ENCODE results near the gene CAMKV.

Gene CAMKV

DNA sequence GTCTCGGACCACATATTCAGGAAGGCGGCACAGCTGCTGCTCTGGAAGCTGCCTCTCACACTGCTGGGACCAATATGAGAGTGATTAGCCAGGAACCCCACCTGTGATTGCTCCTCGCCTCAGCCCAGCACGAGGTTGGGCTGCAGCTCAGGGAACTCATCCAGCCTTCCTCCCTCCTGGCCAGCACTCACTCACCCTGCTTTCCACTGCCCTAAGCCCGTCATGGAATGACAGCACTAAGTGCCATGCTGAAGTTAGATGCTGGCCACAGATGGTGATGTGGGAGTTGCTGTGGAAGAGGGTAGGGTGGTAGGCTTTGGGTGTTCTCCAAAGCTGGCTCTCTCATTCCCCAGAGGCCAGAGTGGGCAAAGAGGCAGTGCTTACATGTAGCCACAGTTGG is 26.6 kb upstream of the CAMKV start:
- no peak for DNase-seq

DNA sequence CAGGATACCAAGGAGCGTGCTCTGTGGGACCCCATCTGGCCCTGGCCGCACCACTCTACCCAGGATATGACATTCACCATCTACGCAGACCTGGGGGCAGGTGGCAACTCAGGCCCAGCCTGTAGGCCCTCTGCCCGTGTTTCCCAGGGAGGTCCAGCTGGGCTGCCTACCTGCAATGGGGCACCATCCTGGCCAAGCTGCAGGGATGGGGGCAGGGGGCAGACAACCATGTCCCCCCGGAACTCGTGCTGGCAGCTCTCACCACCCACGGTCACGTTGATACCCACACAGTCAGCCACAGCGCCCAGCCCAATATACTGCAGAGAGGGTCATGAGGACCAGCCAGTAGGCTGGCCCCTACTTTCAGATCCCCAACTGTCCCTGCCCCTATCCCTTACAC is 26.1 kb upstream of the CAMKV start:
- DNase-seq: no peak

DNA sequence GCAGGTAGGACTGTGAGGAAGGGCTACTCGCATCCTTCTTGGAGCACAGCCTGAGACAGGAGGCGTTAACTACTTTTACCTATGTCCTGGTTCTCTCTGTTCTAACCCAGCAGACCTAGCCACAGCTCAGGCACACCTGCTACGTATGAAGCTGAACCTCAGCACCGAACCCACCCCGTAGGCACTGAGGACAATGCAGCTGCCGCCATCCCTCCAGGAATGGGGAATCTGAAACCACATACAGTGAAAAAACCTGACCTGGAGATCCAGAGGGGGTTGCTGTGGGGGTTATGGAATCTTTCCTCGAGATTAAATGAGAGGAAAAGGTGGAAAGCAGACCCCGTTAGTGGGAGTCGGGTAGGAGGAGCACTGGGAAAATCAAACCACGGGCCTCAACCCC is 19.6 kb upstream of the CAMKV start:
- DNase-seq: no peak

DNA sequence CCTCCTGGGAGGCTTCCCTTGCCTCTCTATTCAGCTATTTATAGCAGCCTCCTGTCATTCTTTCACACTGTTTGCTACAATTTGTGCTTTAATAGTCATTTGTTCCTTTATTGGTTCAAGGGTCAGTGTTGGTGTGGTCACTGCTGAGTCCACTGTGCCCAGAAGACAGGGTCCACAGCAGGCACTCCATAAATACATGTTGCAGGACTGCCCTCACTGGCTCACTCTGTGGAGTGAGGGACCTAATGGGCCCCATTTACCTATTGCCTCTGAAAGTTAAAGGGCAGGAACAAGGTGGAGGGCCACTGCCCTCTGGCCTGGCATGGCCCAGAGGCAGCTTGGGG is 17.2 kb upstream of the CAMKV start:
- DNase-seq: no peak

DNA sequence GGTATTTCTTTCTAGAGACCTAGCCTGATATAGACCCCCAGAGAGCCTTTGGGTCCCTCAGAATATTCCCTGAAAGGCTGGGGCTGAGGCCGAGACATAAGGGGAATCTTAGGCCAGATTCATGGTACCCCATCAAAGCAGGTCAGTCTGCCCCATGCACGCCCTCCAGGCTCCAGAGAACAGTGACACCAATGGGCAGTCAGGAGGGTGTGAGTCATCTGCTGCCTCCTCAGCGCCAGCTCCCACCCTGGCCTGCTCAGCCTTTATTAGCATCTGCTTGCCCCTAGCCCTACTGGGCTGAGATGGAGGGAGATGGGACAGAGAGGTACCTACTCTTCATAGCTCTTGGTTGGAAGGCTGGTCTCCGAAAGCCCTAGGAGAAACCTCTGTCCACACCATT is 14.3 kb upstream of the CAMKV start:
- peak in 2 of 3 donors; percentile 30 to 45 for DNase-seq

DNA sequence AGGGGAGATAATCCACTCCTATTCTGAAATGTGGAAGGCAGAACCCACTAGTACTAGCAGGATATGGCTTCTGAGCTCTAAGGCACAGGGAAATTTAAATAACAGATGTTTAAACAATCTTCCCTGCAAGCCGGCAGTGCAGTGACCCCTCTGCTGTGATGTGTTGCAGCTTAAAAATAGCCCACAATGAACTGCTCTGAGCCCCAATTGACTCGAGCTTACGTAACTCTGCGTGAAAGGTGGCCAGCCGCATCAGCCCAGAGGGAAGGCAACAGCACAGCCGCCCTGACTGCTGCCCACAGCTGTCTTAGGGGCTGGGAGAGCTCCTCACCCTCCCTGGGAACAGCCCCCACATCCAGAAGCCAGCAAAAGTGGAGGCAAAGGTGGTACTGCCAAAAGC is 12.5 kb upstream of the CAMKV start:
- DNase-seq: no peak

DNA sequence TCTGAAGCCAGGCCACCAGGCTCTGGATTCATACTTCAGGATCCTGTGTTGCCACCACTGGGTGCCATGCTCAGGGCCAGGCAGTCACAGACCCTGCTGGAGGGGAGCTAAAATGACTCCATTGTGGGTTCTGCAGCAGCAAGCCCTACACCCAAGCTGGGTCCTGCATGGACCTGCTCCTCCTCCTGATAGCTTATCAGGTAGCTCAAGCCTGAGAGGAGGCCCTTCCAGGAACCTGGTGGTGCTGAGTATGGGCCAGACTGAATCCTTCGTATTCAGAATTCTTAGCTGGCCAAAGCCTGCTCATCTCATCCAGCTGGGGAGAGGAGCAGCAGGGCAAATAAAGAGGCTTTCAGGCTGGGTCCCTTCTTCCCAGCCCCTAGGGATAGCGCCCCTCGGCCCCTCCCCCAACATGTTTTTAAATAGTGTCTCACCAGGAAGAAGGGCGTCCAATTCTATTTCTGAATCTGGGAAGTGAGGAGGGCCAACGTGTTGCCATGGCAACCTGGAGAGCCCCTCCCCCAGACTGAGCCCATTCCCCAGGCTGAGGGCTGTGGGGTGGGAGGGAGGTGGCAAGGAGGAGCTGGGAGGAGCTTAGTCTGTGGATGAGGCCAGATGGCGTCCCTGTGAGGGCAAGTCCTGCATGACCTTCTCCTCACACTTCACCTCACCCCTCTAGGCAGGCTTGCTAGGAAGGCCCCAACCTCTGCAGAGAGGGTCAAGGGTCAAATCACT is 11.0 kb upstream of the CAMKV start:
- no peak for DNase-seq

DNA sequence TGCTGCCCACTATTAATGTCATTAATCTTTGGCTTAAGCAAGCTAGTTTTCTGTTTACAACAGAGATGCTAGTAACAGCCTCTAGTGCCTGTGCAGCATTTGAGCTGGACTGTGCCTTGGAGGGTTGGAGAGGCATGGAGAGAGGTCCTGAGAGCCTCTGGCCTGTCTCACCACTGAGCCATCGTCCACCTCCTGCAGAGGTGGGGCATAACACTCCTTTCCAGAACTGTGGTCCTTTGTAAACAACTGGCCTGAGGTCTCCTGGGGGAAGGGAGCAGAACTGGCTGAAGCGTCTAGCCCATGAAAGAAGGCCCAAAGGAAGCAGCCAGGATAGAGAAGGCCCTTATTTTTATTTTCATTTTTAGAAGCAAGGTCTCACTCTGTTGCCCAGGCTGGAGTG is 10.0 kb upstream of the CAMKV start:
- no peak for DNase-seq

DNA sequence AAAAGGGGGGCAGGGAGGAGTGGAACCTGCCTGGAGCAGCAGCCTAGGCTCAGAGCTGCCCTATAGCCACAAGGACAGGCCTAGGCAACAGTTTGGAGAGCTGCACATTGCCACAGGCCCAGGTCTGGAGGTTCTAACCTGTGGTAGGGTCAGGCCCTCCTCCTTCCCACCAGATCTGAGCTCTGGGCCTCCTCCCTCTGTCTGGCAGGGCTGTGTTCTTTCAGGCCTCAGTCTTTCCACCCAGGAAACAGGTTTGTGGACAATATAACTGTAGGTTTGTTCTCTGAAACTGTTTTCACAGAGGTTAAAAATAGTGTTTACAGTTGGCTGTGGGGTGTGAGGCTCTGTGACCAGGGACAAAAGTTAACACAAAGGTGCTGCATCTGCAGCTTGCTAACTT is 9.0 kb upstream of the CAMKV start:
- no peak for DNase-seq

DNA sequence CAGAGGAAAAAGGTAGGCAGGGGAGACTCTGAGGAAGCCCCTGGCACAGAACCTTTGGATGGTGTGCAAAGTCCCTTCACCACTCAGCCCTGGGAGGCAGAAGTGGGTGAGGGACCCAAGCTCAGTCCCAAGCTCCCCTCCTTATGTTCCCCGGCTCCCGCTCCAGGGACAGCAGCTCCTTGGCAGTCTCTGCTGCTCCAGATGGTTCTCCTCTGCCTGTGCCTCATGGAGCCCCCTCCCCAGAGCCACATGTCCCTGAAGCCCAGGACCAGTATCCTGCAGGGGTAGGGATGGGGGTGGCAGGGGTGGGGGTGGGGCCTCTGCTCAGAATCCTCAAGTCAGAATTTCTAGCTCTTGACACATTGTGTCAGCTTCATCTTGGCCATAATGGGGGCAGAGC is 8.0 kb upstream of the CAMKV start:
- no peak for DNase-seq

DNA sequence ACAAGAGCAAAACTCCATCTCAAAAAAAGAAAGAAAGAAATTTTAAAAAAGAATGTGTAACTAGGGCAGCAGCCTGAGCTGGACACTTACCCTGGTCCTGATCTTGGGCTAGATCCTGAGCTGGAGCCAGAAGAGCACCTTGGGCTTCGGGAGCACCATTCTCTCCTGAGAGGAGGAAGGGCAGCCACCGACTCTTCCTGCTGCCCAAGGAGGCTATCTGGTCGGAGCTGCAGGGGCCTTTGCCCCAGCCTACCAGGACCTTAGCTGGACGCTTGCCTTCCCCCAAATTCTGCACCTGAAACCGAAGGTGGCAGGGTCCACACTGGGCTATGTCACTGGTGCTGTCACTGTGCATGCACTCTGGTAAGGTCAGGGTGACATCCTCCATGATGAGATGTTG is 6.9 kb upstream of the CAMKV start:
- DNase-seq: no peak

DNA sequence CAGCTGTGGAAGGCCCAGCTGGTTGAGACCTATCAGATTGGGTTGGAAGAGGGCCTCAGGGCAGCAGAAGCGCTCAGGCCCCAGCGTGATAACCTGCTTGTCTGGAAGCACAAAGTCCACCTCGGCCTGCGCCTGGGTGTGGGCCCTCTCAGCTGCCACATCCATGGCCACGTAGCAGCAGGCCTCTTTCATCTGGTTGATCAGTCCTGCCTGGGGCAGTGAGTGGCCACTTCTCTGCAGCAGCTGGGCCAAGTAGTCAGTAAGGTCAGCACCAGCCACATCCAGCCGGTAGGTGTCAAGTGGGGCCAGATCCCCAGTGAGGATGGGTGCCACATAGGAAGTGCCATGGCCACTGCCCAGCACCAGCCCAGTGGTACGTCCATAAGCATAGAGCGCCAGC is 3.9 kb upstream of the CAMKV start:
- DNase-seq: no peak

DNA sequence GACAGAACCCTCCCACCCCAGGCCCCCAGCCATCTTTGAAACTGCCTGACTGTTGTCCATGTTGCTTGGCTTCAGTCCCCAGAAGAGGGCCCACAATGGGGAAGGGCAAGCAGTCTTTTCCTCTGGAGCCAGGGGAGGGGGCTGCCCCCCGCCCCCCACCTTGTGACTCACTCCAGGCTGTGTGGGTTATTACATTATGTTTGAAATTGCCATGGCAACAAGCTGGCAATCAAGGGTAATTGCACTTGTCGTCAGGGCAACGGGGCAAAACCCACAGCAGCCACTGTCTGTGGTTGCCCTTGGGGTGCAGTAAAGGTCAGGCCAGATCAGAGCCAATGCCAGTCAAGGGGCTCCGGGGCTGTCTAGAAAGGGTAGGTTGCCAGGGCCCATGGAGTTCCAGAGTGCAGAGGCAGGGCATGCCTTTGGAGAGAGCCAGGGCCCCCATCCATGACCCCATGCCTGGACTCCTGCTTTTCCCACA is 3.1 kb upstream of the CAMKV start:
- DNase-seq: peak; percentile 8 to 32 (median 18)

DNA sequence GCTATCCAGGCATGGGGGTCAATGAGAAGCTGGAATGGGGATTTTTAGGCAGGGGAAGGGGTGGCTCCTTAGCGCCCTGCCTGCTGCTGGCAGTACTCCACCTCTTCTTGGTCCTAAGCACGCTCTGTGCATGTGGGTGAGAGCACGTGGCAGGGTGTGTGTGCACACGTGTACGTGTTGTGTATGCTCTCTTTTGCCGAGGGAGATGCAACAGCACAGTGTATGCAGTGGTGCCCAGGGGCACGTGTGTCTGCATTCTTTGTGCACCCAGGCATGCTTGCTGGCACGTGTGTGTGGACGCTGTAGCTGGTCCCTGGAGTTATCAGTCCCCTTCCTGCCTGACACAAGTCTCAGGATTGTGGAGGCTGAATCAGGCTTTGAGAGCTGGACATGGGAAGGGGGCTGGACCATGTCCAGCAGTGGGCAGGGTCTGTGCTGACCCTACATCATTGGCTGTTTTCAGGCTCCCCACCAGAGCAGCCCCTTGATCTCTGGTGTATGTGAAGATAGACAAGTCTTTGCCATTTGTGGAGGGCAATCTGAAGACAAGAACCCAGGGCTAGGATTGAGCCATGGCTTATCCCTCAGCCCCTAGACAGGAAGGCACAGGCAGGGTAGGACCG is 1.9 kb upstream of the CAMKV start:
- DNase-seq: no peak

DNA sequence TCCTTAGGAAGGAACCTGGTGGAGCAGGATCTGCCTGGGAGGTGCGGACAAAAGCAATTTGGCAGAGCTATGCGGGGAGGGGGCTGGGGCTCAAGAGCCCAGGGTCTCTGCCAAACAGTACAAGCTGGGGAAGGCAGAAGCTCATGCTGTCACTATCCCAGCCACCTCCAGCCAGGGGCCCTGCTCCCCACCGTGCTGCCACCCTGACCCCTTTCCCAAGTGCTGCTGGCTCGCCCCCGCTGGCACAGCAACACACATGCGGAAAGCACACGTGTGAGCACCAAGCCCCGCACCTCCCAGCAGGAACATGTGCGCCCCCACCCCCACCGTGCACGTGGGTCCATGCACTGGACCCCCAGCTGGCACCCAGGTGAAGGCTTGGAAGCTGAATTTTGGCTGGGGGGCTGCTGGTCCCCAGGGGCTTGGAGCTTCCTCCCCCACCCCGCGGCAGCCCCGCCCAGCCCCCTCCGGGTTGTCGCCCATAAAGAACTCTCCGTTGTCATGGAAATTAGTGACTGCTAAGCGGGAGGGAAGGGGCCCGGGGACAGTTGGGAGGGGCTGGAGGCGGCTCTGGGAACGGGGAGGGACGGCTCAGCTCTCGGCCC is 742 bp downstream of the CAMKV start:
- DNase-seq: no peak

DNA sequence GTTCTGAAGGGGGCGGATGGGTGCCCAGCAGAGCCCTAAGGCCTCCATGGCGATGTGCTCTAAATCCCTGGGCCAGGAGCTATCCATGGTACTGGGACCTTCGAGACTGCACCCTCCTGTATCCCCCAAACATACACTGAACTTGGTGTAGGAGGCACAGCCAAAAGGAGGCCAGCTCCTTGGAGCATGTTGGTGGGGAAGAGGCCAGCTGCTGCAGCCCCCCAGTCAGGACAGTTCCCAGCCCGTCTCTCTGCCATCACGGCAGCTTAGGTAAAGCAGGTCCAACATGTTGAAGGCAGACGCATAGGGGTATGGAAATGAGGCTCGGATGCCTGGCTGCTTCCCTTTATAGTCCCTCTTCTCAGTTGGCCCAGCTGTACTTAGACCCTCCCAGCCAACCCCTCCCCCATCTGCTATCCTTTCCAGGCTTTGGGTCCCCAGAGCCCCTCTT is 1.8 kb downstream of the CAMKV start:
- DNase-seq: peak; percentile 25 to 51 (median 37)

DNA sequence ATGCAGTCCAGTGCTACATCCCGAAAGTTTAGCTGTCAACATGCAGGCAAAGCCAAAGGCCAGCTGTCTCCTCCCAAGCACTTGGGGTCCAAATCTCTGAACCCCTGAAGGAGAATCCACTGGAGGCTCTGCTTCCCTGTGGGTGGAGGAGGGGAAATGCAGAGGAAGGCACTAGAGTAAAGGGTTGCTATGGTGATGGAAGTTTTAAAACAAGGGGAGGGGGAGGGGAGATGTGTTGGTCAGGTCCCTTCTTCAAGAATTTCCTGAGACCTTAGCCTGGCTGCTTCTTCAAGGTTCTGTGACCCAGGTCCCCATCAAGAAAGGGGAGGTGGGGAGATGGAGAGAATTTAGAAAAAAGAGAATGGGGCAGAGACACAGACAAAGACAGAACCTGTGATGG is 2.3 kb downstream of the CAMKV start:
- no peak for DNase-seq

DNA sequence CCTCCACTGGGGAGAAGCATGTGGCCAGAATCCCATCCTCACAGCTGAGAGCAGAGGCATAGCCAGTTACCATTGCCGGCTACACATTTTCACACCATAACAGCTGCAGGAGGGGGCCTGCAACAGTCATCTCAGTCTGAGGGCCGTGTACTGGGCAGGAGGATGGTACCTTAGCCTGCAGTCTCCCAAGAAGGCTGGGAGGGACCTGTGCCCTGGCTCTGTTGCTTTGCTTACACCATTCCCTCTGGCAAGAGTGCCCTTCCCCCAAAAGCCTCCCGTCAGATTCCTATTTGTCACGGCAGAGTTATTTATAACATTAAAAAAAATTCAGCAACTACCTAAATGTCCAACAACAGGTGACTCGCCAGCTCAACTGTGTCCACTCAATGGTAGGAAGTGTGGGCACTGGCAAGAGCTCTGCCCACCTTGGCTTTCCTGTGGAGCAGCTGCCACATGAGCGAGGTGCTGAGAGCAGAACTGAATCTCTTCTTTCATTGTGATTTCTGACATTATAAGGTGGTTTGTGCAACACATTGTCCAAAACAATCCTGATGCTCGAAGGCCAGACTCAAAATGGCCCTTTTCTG is 4.4 kb downstream of the CAMKV start:
- no peak for DNase-seq

DNA sequence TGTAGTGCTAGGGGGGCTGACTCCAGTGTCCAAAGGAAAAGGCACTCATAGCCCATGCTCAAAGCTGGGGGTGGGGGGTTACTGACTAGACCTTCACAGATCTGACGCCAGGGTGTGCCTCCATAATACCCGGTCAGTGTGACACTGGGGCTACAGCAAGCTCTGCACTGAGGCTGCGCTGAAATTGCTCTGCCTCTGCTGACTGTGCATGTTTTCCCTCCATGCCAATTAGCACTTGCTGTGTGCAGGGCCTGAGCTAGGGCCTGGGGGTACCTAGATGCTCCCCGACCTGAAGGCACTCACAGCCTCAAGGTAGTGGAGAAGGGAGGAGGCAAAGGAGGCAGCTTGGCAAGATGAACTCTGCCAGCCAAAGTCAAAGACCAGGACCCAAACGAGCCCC is 5.2 kb downstream of the CAMKV start:
- no peak for DNase-seq

DNA sequence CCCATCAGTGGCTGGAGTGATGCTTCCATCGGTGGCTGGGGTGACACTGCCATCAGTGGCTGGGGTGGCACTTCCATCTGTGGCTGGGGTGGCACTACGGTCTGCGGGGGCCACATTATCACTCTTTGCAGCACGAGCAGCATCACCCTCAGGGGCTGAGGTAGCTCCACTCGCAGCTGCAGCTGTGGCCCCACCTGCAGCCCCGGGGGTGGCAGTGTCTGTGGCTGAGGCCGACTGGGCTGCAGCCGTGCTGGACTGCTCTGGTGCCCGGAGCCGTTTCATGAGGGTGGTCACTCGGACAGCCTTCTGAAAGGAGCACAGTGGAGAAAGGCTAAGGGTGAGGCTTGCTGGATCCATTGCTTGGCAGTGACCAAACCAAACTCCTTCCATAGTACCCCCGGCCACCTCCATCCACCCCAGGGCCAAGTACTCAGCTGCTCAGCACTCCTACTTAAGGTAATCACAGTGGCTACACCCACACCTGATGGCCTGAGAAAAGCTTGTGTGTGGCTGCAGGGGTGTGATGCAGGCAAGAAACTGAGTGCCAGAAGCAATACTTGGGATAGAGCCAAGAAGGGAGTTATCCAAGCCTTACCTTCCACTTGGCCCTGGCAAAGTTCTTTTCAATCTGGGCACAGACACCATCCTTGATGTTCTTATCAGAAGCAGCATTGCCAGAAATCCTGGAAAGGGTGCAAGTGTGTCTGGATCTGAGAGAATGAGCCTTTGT is 10.0 kb downstream of the CAMKV start:
- no peak for DNase-seq

DNA sequence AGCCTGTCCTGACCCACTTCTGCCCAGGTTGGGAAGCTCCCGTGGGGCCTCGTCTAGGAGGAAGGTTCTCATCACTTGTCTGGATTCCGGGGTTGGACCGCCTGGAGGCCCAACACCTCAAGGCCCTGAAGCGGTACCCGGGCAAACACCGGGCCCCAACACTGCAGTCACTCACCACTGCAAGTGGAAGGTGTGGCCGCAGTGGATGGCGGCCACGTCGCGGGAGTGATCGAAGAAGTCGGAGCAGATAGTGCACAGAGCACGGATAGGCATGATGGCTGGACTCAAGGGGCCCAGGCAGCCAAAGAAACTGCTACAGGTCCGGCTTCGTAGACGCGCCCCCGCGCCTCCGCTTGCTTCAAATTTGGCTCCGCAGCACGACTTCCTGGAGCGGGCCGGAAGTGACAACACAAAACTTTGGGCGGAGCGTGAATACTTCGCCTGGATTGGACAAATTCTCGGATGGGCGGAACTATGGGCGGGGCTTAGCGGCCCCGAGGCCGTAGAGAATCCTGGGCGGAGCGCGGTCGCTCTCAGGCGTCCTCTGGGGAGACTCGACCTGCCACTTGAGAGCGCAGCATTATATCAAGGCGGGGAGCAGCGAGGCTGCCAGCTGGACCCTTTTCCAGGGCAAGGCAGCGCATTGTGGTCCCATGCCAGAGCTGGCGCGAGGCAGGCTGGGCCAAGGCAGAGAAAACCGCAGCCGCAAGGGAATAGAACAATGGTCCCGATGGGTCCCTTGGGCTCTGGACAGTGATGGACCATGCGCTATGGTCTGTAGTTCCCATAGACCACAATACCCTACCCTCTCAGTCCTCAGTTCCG is 13.3 kb downstream of the CAMKV start, which contains the start of gene TRAIP:
TRAIP (minus strand) TSS at position 384 of the 825 bp plus-strand sequence; CDS start at position 273, 111 bp downstream.
- peak; percentile 97 to 98 (median 97) for DNase-seq

DNA sequence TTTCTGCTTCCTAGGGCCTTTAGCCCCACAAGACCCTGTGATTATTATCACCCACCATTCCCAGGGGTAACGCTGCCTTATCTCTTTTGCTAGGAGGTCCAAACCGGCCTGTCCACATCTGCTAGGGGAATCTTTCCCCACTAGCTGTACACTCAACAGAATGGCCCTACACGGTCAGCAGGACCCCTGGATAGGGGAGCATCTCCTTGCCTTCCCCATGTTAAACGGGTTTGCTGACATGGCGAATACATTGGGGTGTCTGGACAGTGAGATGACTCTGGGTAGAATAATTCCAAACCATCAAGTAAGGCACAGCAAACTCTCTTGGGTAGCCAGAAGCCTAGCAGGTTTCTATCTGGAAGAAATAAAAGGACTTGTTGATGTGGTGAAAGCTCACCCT is 14.0 kb downstream of the CAMKV start:
- no peak for DNase-seq

Measured in suppressor macrophage treated with lipopolysaccharide for 1 hour (primary cell).